Stomach (tissue), 9 donors: ENCODE results near the gene RPL22. TPM values are rescaled to one million over a fixed set of nuclear protein-coding genes. Genes with fewer than 3 reads are reported as not detected.
A peak's percentile ranks its signal among the peaks of the same experiment; 100 is the strongest.

Experiments
- DNase-seq, 2 donors: peaks; one replicate each; pipeline versions ENCODE4 v3.0.0 to v3.0.0-alpha.2; 2013 to 2019
- H3K27ac ChIP-seq, 5 donors: fragments of 200-600 bp in 4 of 5; sonication (generic) in 4 of 5; one replicate each; pipeline ENCODE4 v1.5.1; 2013 to 2019; ENCODE audit warnings: mild to moderate bottlenecking in 1 of 5, moderate library complexity in 1 of 5
- H3K27me3 ChIP-seq, 3 donors: fragments of 200-600 bp; sonication (generic); one replicate each; pipeline ENCODE4 v1.5.1; 2017 to 2019; ENCODE audit warnings: mixed run types in 1 of 3
- H3K36me3 ChIP-seq, 4 donors: fragments of 200-600 bp; sonication (generic); 1 replicate in 3 of 4; 2 replicates in 1 of 4; pipeline ENCODE4 v1.5.1; 2016 to 2019
- H3K4me1 ChIP-seq, 4 donors: fragments of 200-600 bp; sonication (generic); one replicate each; pipeline ENCODE4 v1.5.1; 2016 to 2019
- H3K4me3 ChIP-seq, 4 donors: fragments of 200-600 bp; sonication (generic) in 3 of 4; one replicate each; pipeline ENCODE4 v1.5.1; 2016 to 2019; ENCODE audit warnings: mild to moderate bottlenecking in 1 of 4
- H3K9me3 ChIP-seq, 4 donors: fragments of 200-600 bp; sonication (generic); one replicate each; pipeline ENCODE4 v1.5.1; 2016 to 2019
- CTCF ChIP-seq, 7 experiments: fragments of 450-650 bp in 4 of 7; fragments of 200-600 bp in 3 of 7; sonication (generic) in 3 of 7; IDR thresholded peaks; one replicate each; pipeline ENCODE4 v1.5.1; 2016 to 2019; ENCODE audit warnings: antibody characterized with exemption in 7 of 7, control low read depth in 2 of 7, mild to moderate bottlenecking in 1 of 7
- EP300 ChIP-seq: sonication (generic); formaldehyde crosslinking; IDR thresholded peaks from one replicate; pipeline ENCODE4 v1.6.1; 2017; ENCODE audit warnings: antibody characterized with exemption
- POLR2A ChIP-seq, 4 donors: fragments of 450-650 bp; IDR thresholded peaks; one replicate each; pipeline ENCODE4 v1.6.1; 2016; ENCODE audit warnings: antibody characterized with exemption in 4 of 4, control low read depth in 2 of 4, mild to moderate bottlenecking in 1 of 4, moderate library complexity in 1 of 4
- POLR2AphosphoS5 ChIP-seq, 3 donors: sonication (generic); formaldehyde crosslinking; IDR thresholded peaks; one replicate each; pipeline ENCODE4 v1.6.1; 2016; ENCODE audit warnings: antibody characterized with exemption in 3 of 3
- WGBS, 5 donors: extraction: QIAGEN DNeasy Blood & Tissue Kit in 3 of 5; methylation state at CpG; one replicate each; pipeline versions ENCODE4 v1.1.5 to v1.1.7; 2013 to 2018; 5-methylcytosine and 5-hydroxymethylcytosine counted together
- intact Hi-C: fragments of 100-400 bp; cut with DNase I; formaldehyde crosslinking; loops from one replicate; pipeline ENCODE4 v1.15.1; 2023; ENCODE audit warnings: low total_unique reads
- polyA plus RNA-seq, 3 donors: library from polyadenylated mRNA; stranded (reverse); fragments of 200-250 nt; gene quantifications; one replicate each; pipeline ENCODE4 v1.2.3, GENCODE V29; 2013
- total RNA-seq, 5 donors: library from RNA; depleted of rRNA; stranded (reverse); fragments of >200 nt; gene quantifications; one replicate each; pipeline versions ENCODE4 v1.1.0 to v1.2.3, GENCODE V29; 2014 to 2016
- donor health status: healthy with polysubstance abuse.
- donor health status: Bipolar disorder and iron deficiency.
- donor health status: healthy.

RPL22 gene
- total and polyA plus RNA-seq, 8 donors, result 103 to 718 (median 239) TPM

- no peaks in the 10 kb centered on the region for H3K9me3 ChIP-seq
- peaks cover 12 to 20% (median 18%) of the 10 kb centered on the region in 4 donors for H3K36me3 ChIP-seq
- WGBS, 5 donors, result 85 to 94% (median 91%) methylated on average over 4 of the region's 4 CpGs
- no peak for DNase-seq
- intact Hi-C loops, result no loop called here
- TF ChIP-seq POLR2A (IDR thresholded peaks at IDR 0.05) (no peak), CTCF (IDR thresholded peaks at IDR 0.05) (no peak), EP300 (no peak), POLR2AphosphoS5 (IDR thresholded peaks at IDR 0.05) (no peak)
- no peak overlapping the region for H3K4me3 ChIP-seq
- H3K4me1 ChIP-seq, result peaks cover 17 to 35% (median 26%) of the 10 kb centered on the region in 4 donors
- no peak overlapping the region for H3K27ac ChIP-seq
- peaks cover 0 to 45% (median 25%) of the 10 kb centered on the region in 3 donors for H3K27me3 ChIP-seq
Observed at GRCh38 chr1:6237093-6237492, 37.7 kb upstream of the RPL22 start.

- Histone ChIP-seq H3K36me3 (peaks cover 19 to 38% (median 36%) of the 10 kb centered on the region in 4 donors), H3K4me3 (peak overlapping the region; percentile 83 to 89 (median 84)), H3K27ac (peak overlapping the region in 4 of 5 donors; percentile 37 to 87 (median 81)), H3K27me3 (peaks cover 0 to 27% (median 9%) of the 10 kb centered on the region in 3 donors), H3K4me1 (peaks cover 11 to 26% (median 17%) of the 10 kb centered on the region in 4 donors), H3K9me3 (no peaks in the 10 kb centered on the region)
- DNase-seq, result no peak
- intact Hi-C loops, result no loop called here
- 0 to 2% (median 1%) methylated on average over 8 to 30 of the region's 30 CpGs for WGBS, 5 donors
- TF ChIP-seq POLR2A (IDR thresholded peaks at IDR 0.05) (no peak), CTCF (IDR thresholded peaks at IDR 0.05) (no peak), POLR2AphosphoS5 (IDR thresholded peaks at IDR 0.05) (no peak), EP300 (no peak)
Observed at GRCh38 chr1:6235296-6235677, 35.9 kb upstream of the RPL22 start.

GRCh38 chr1:6234502-6235295 is 35.3 kb upstream of the RPL22 start:
- TF ChIP-seq POLR2A (IDR thresholded peaks at IDR 0.05) (no peak), EP300 (no peak), POLR2AphosphoS5 (IDR thresholded peaks at IDR 0.05) (no peak), CTCF (IDR thresholded peaks at IDR 0.05) (no peak)
- intact Hi-C loops, result no loop called here
- Histone ChIP-seq H3K4me1 (peaks cover 11 to 26% (median 17%) of the 10 kb centered on the region in 4 donors), H3K27ac (peak overlapping the region in 3 of 5 donors; percentile 37 to 87 (median 77)), H3K36me3 (peaks cover 25 to 44% (median 42%) of the 10 kb centered on the region in 4 donors), H3K27me3 (peaks cover 0 to 21% (median 3%) of the 10 kb centered on the region in 3 donors), H3K4me3 (peak overlapping the region; percentile 83 to 89 (median 84)), H3K9me3 (no peaks in the 10 kb centered on the region)
- 38 to 52% (median 43%) methylated on average over 16 to 20 of the region's 20 CpGs for WGBS, 5 donors
- no peak for DNase-seq

- Histone ChIP-seq H3K36me3 (peaks cover 33 to 57% (median 55%) of the 10 kb centered on the region in 4 donors), H3K4me3 (no peak overlapping the region), H3K9me3 (no peaks in the 10 kb centered on the region), H3K27me3 (peaks cover 0 to 8% (median 0%) of the 10 kb centered on the region in 3 donors), H3K27ac (no peak overlapping the region), H3K4me1 (peaks cover 11 to 26% (median 17%) of the 10 kb centered on the region in 4 donors)
- 36 to 79% (median 67%) methylated on average over 1 of the region's 1 CpG for WGBS, 5 donors
- TF ChIP-seq POLR2AphosphoS5 (IDR thresholded peaks at IDR 0.05) (no peak), CTCF (IDR thresholded peaks at IDR 0.05) (no peak), EP300 (no peak), POLR2A (IDR thresholded peaks at IDR 0.05) (no peak)
- DNase-seq, result no peak
- intact Hi-C loops, result no loop called here
Observed at GRCh38 chr1:6233376-6233775, 34.0 kb upstream of the RPL22 start.
